Stimulated activated CD4-positive, alpha-beta T cell treated with anti-CD3 and anti-CD28 coated beads, Interleukin-4, amount 100 ng/mL, for 24 hours (primary cell): ENCODE results near the gene DYNLT5.
"Not testable (repeated sequence)": the region's sequence is repeated elsewhere in the genome, so short reads cannot be mapped to it uniquely, and the experiment has no call there.

ENCODE experiments used
- DNase-seq: peaks from one replicate; pipeline ENCODE4 v3.0.0-alpha.2; 2020

Gene DYNLT5, protein sequence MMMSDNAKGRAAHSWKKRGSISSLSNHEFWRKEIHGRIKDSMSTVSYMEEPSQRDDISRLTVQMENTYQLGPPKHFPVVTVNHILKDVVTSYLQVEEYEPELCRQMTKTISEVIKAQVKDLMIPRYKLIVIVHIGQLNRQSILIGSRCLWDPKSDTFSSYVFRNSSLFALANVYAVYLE

DNA sequence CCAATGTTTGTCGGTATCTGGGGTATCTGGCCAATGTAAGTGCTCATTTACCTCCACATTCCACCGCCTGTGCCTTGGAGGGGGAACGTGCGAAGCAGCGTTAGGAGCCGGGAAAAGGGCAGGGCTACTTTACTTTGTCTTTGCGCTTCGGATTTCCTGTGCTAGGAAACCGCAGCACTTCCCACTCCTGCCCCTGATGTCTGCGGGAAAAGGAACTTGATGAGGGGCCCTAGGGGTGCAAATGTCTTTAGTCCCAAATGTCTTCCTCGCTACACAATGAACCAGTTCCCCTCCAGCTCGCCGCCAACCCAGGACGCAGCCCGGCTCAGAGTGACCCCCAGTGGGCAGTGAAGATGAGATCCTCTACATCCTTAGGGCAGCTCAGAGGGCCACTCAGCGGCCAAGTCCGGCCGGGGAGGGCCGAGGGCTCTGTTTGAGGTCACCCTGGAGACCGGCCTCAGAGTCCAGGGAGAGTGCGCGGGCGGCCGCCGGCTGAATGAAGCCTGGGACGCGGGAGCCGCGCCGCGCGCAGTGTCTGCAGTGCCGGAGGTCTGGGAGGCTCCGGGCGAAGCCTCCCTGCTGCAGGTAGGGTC, at the start of gene DYNLT5:
DYNLT5 (plus strand) TSS at position 460 of the 593 bp plus-strand sequence. CDS start 2,200 bp downstream, outside the sequence.
- DNase-seq: no peak

GRCh38 chr1:66704177-66704875, 47.9 kb upstream of the DYNLT5 start:
- no peak for DNase-seq

GRCh38 chr1:66705110-66705509, 47.1 kb upstream of the DYNLT5 start:
- DNase-seq: no peak

GRCh38 chr1:66711420-66711819, 40.8 kb upstream of the DYNLT5 start:
- no peak for DNase-seq

DNA sequence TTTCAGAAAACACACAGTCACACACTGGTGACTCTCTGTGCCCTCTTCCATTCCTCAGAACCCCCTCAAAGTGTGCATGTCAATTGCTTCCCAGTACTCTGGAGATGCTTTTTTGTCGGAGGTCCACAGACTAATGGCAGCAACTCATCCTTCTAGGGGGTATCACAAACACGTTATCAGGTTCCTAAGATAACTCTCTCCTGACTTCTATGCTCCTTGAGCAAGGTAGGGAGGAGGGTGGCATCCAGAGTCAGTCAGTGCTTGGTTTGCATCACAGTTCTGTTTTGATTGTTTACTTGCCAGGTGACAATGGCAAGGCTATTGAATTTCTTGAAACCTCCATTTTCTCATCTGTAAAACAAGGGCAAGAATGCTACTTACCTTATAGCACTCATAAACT, 39.4 kb upstream of the DYNLT5 start:
- DNase-seq: no peak

DNA sequence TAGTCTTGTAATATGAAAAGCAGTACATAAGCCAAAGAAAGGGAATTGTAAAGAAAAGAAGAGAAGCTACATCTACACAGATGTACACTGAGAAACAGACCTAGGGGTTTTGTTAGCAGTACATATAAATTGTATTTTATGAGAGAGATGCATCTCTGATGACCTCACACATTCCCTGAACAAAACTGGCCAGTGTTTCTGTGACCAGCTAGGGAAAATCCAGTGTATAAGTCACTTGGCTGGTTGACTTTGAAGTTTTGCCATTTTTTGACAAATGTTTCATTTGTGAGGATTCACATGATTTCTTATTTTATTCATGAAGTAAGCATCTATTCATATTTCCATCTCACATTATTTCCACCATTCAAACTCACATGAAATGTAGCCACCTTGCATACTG, 28.3 kb upstream of the DYNLT5 start:
- no peak for DNase-seq

DNA sequence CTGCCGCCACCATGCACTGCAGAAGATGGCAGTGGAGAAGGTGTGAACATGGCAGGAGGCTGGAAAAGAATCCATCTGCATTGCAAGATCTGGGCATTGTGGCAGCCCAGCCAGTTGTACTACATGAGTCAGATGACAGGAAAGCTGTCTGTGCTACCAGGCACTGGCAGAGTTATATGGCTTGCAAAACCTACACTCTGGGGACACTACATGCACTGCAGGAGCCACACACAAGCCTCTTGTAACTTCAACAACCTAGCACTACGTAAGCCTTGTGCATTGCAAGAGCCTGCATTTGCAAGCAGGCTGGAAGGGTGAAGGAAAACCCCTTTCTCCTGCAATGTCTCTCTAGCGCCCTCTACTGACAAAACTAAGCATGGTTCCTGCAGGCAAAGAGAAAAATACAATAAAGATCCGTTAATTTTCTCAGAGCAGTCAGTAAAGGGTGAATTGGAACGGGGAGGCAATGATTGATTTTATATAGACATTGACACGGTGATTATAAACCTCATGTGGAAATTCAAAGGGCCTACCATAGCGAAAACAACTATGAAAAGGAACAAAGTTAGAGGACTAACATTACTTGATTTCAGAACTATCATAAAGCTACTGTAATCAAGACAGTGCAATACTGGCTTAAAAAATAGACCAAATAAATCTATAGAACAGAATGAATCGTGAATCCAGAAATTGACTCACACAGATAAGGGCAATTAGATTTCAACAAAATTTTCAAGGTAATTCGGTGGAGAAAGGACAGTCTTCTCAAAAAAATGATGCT, 26.2 kb upstream of the DYNLT5 start:
- peak; percentile 61 for DNase-seq

GRCh38 chr1:66728021-66728420, 24.2 kb upstream of the DYNLT5 start:
- no peak for DNase-seq

GRCh38 chr1:66728716-66729115, 23.5 kb upstream of the DYNLT5 start:
- DNase-seq: not testable (repeated sequence)

GRCh38 chr1:66729119-66729518, 23.1 kb upstream of the DYNLT5 start:
- no peak for DNase-seq

DNA sequence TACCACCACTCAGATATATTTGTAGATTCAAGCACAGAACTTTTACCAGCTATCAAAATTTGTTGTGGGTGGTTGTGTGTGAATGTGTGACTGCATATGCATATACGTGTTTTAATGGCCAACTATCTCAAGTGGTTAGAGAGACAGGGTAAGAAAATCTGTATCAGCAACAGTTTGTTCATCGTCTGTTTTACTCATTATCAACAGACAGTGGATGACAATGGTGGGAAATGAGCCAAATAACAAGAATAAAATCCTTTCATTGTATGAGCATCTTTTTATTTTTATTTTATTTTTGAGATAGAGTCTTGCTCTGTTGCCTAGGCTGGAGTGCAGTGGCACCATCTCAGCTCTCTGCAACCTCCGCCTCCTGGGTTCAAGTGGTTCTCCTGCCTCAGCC, 22.7 kb upstream of the DYNLT5 start:
- no peak for DNase-seq

DNA sequence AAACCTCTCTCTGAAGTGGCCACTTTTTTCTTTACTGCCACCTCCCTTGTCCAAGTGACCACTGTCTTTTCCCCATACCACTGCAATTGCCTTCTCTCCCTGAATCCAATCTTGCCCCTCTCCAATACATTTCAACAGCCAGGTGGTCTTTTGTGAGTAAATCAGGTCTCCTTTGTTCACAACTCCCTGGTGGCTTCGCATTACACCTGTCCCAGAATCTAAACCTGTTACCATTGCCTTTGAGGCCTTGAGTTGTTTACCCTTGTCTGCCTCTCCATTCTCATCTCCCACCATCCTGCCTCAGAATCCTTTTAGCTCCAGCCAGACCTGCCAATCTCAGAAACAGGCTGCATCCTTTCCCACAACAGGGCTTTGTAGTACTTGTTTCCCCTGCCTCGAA, 21.8 kb upstream of the DYNLT5 start:
- DNase-seq: no peak

DNA sequence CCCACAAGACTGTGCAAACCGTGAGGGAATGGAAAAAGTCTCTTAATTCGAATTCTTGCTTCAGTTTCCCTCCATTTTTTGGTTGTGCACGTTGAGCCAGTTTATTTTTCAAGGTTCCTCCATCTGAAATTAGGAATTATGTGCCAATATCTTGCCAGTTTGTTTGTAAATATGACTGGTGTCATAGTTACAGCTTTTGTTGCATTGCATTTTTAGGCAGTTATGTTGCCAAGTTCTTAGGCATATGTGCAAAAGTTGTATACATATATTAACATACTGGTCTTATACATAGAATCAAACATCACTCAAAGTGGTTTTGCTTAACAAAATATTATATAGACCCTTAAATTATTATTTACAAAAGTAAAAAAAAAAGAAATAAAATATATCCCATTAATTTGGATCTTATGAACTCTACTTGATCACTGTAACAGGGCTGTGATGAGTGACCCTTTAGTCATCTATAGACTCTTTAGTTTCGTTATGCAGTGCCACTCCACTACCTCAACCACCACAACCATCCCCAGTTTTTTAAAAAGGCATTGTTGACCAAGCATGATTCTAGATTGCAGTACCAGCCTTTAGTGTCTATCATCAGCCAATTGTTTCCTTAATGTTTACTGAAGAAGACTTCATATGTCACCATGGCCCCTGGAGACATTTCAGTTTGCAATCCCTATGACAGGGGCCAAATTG, 20.9 kb upstream of the DYNLT5 start:
- no peak for DNase-seq

DNA sequence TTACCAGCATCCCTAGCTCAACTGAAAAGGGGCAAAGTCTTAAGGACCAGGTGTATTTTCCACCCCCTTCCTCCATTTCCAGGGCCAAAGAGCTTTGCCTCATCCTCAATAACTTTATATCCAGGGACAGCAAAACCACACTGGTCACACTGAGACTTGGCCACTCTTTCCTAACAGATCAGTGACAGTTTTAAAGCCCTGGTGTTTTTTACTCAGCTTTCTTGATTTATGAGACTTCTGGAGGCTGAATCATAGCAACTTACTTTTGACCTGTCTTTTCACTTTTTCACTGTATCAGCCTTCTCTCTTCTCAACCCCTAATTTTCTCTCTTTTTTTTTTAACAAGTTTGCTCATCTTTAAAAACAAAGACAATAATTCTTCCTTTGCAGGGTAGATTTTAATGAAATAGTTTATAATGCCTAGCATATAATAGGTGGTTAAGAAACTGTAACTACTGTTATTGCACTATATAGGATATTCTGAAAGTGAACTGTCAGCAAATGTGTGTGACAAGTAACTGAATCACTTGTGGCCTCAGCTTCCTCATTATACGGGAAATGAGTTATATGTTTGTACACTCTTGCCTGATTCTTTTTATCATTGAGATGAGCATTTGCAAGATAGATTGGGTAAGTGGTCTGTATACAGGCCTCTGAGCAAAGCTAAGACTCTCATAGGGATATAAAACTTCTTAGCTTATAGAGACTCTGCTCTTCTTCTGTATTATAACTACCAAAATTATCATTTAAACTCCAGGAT, 19.7 kb upstream of the DYNLT5 start:
- no peak for DNase-seq

GRCh38 chr1:66733348-66734017, 18.8 kb upstream of the DYNLT5 start:
- DNase-seq: no peak

- not testable (repeated sequence) for DNase-seq
These were observed 17.7 kb upstream of the DYNLT5 start for GRCh38 chr1:66734531-66734930.

GRCh38 chr1:66737836-66738235, 14.4 kb upstream of the DYNLT5 start:
- DNase-seq: no peak

DNA sequence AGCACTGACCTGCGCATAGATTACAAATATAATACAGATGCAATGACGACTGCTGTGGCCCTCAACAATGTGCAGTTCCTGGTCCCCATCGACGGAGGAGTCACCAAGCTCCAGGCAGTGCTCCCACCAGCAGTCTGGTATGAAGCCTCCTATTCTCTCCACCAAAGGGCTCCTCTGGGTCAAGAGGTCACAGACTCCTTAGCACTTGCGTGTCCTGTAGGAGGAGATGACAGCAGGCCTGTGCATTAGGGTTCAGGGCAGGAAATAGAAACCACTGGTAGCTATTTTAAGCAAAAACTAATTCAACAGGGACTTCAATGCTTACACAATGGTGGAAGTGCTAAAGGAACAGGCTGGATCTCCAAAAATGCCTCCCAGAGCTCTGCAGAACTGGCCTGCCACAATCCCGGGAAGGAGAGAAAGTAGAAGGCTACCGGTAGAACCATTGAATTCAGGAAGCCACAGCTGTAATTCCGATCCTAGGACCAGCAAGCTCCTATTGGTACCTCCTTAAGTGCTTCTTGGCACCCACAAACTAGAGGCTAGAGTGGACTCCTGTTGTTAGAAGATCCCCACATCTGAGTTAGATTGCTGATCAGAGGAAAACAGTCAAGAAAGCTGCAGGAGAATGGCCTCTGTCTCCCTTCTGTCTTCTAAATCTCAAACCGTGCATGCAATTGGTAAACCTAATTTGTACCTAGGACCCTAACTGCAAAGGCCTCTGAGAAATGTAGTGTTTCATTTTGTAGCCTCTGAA, 12.7 kb upstream of the DYNLT5 start:
- no peak for DNase-seq

GRCh38 chr1:66745451-66745850, 6.8 kb upstream of the DYNLT5 start:
- DNase-seq: no peak

- DNase-seq: no peak
These were observed 4.8 kb upstream of the DYNLT5 start for GRCh38 chr1:66747501-66747900.

DNA sequence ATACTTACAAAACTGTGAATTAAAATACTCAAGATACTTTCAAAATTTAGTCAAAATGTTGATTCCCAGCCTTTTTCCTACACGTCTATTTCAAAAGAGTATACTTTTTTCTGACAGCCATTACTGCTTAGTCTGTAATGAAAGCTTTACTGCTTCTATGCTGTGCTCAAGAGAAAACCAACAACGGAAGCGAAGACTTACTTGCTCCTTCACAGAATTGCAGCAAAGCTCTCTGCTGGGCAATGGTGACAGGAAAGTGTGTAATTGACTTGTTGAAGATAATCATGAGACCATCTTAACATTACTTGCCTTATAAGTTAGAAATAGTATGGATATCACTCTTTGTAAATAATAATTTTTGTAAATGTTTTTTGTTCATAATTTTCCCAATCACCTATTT, 1.7 kb upstream of the DYNLT5 start:
- no peak for DNase-seq
